Ishikawa (cell line): Measurements from ENCODE around the gene CNTN4.

Source experiments
- EP300 ChIP-seq: IDR thresholded peaks from 2 replicates; pipeline ENCODE4 v1.6.1; 2012; ENCODE audit warnings: borderline replicate concordance
- TAF1 ChIP-seq: IDR thresholded peaks from 2 replicates; pipeline ENCODE4 v1.6.1; 2012; ENCODE audit warnings: low read depth, mild to moderate bottlenecking
- USF1 ChIP-seq: IDR thresholded peaks from 2 replicates; pipeline ENCODE4 v1.6.1; 2012
- TF ChIP-seq, protein P1 (sequence below): IDR thresholded peaks from 2 replicates; pipeline ENCODE4 v1.6.1; 2012; ENCODE audit warnings: low read depth, mild to moderate bottlenecking

DNA sequence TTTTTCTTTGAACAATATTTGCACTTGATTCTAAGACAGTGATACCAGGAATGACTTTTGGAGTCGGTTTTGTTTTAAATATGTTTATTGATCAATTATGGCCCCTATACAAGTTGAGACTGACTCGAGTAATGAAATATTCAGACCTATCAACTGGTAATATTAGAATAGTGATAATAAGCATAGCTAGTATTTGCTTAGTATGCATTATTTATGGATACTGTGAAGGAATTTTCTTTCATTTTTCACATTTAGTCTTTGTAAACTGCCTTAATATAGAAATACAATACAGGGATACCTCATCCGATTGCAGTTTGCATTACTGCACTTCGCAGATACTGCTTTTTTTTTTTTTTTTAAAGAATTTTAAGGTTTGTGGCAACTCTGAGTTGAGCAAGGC lies 107.9 kb downstream of the CNTN4 start:
- TF ChIP-seq, protein P1, sequence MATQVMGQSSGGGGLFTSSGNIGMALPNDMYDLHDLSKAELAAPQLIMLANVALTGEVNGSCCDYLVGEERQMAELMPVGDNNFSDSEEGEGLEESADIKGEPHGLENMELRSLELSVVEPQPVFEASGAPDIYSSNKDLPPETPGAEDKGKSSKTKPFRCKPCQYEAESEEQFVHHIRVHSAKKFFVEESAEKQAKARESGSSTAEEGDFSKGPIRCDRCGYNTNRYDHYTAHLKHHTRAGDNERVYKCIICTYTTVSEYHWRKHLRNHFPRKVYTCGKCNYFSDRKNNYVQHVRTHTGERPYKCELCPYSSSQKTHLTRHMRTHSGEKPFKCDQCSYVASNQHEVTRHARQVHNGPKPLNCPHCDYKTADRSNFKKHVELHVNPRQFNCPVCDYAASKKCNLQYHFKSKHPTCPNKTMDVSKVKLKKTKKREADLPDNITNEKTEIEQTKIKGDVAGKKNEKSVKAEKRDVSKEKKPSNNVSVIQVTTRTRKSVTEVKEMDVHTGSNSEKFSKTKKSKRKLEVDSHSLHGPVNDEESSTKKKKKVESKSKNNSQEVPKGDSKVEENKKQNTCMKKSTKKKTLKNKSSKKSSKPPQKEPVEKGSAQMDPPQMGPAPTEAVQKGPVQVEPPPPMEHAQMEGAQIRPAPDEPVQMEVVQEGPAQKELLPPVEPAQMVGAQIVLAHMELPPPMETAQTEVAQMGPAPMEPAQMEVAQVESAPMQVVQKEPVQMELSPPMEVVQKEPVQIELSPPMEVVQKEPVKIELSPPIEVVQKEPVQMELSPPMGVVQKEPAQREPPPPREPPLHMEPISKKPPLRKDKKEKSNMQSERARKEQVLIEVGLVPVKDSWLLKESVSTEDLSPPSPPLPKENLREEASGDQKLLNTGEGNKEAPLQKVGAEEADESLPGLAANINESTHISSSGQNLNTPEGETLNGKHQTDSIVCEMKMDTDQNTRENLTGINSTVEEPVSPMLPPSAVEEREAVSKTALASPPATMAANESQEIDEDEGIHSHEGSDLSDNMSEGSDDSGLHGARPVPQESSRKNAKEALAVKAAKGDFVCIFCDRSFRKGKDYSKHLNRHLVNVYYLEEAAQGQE: no peak
- no peak for TF ChIP-seq TAF1
- no peak for TF ChIP-seq USF1
- TF ChIP-seq EP300: no peak
